Astrocyte (in vitro differentiated cells and primary cell): ENCODE results near the gene AGPAT3. TPM values are rescaled to one million over a fixed set of nuclear protein-coding genes. Genes with fewer than 3 reads are reported as not detected.

ENCODE experiments used
- DNase-seq: peaks from one replicate; pipeline ENCODE4 v3.0.0-alpha.2; 2010; ENCODE audit warnings: low read depth
- FAIRE-seq: peaks from 2 replicates; lab custom pipeline; 2011; peaks lifted over from hg19 to GRCh38; lab: Jason Lieb, UNC
- H2AFZ ChIP-seq: 2 replicates; pipeline ENCODE4 v1.6.0; 2012; ENCODE audit warnings: low read depth, low read length, inconsistent platforms
- H3K27ac ChIP-seq: 2 replicates; pipeline ENCODE4 v1.5.1; 2011; ENCODE audit warnings: low read depth, low read length, inconsistent platforms
- H3K27me3 ChIP-seq: 2 replicates; pipeline ENCODE4 v1.6.0; 2011; ENCODE audit warnings: low read length, inconsistent platforms; ENCODE audit not compliant: insufficient read depth
- H3K36me3 ChIP-seq: 2 replicates; pipeline ENCODE4 v1.5.1; 2011; ENCODE audit warnings: low read length, inconsistent platforms; ENCODE audit not compliant: insufficient read depth
- H3K4me1 ChIP-seq: 2 replicates; pipeline ENCODE4 v1.5.1; 2011; ENCODE audit warnings: low read length, inconsistent platforms; ENCODE audit not compliant: insufficient read depth
- H3K4me2 ChIP-seq: 2 replicates; pipeline ENCODE4 v1.6.0; 2012; ENCODE audit warnings: low read length, inconsistent platforms
- H3K4me3 ChIP-seq: 2 replicates; pipeline ENCODE4 v1.5.1; 2011; ENCODE audit warnings: low read depth, mild to moderate bottlenecking, low read length, inconsistent platforms; ENCODE audit not compliant: insufficient read depth
- H3K79me2 ChIP-seq: 2 replicates; pipeline ENCODE4 v1.6.0; 2012; ENCODE audit warnings: mild to moderate bottlenecking, low read length, inconsistent platforms; ENCODE audit not compliant: insufficient read depth
- H3K9ac ChIP-seq: 2 replicates; pipeline ENCODE4 v1.6.0; 2012; ENCODE audit warnings: mild to moderate bottlenecking, low read length, inconsistent platforms
- H3K9me3 ChIP-seq: 2 replicates; pipeline ENCODE4 v1.5.1; 2012; ENCODE audit warnings: low read depth, mild to moderate bottlenecking, low read length, inconsistent platforms; ENCODE audit not compliant: insufficient read depth
- H4K20me1 ChIP-seq: 2 replicates; pipeline ENCODE4 v1.6.0; 2012; ENCODE audit warnings: low read length, inconsistent platforms; ENCODE audit not compliant: insufficient read depth
- H3K27ac Mint-ChIP-seq: one replicate; pipeline ENCODE4 v1.8.0; 2021; ENCODE audit warnings: mild to moderate bottlenecking, mixed read lengths; ENCODE audit not compliant: unreplicated experiment
- H3K27me3 Mint-ChIP-seq: one replicate; pipeline ENCODE4 v1.8.0; 2021; ENCODE audit warnings: low read depth, mixed read lengths; ENCODE audit not compliant: unreplicated experiment
- H3K36me3 Mint-ChIP-seq: one replicate; pipeline ENCODE4 v1.8.0; 2021; ENCODE audit warnings: low read depth, mixed read lengths; ENCODE audit not compliant: unreplicated experiment
- H3K4me1 Mint-ChIP-seq: one replicate; pipeline ENCODE4 v1.8.0; 2021; ENCODE audit warnings: low read depth, mixed read lengths; ENCODE audit not compliant: unreplicated experiment
- H3K4me3 Mint-ChIP-seq: one replicate; pipeline ENCODE4 v1.8.0; 2021; ENCODE audit warnings: mild to moderate bottlenecking, moderate library complexity, mixed read lengths; ENCODE audit not compliant: unreplicated experiment
- H3K9me3 Mint-ChIP-seq: one replicate; pipeline ENCODE4 v1.8.0; 2021; ENCODE audit warnings: mild to moderate bottlenecking, mixed read lengths; ENCODE audit not compliant: unreplicated experiment
- CTCF ChIP-seq: IDR thresholded peaks from 2 replicates; pipeline ENCODE4 v1.5.1; 2011; ENCODE audit warnings: low read depth, mild to moderate bottlenecking, inconsistent platforms, low read length, moderate library complexity; ENCODE audit not compliant: insufficient read depth
- EZH2 ChIP-seq: IDR thresholded peaks from 2 replicates; pipeline ENCODE4 v1.6.1; 2012; ENCODE audit warnings: mild to moderate bottlenecking, low read length, inconsistent platforms; ENCODE audit not compliant: insufficient read depth
- total RNA-seq: library from RNA; stranded (reverse); gene quantifications from 2 replicates; pipeline ENCODE4 v1.2.1, GENCODE V29; 2021

The AGPAT3 gene
- total RNA-seq, 1 donor from 2014 or later, result 34.7 TPM

- no peak for TF ChIP-seq EZH2
- TF ChIP-seq CTCF, result no peak
- Histone ChIP-seq H3K36me3 (no peaks in the 10 kb centered on the region), H2AFZ (no peak overlapping the region), H3K79me2 (no peaks in the 10 kb centered on the region), H3K9ac (no peak overlapping the region), H4K20me1 (peaks cover 50% of the 10 kb centered on the region), H3K27ac (no peak overlapping the region), H3K4me1 (peaks cover 10% of the 10 kb centered on the region), H3K27me3 (no peaks in the 10 kb centered on the region), H3K4me3 (no peak overlapping the region), H3K9me3 (no peaks in the 10 kb centered on the region), H3K4me2 (no peak overlapping the region)
- FAIRE-seq, result no peak
- peaks cover 5% of the 10 kb centered on the region for H3K4me1 Mint-ChIP-seq
- peaks cover 3% of the 10 kb centered on the region for H3K27me3 Mint-ChIP-seq
- peaks cover 12% of the 10 kb centered on the region for H3K36me3 Mint-ChIP-seq
- H3K27ac Mint-ChIP-seq, result no peak overlapping the region
- peaks cover 1% of the 10 kb centered on the region for H3K9me3 Mint-ChIP-seq
- DNase-seq, result no peak
- no peak overlapping the region for H3K4me3 Mint-ChIP-seq
Observed at GRCh38 chr21:43958364-43959158, 93.5 kb downstream of the AGPAT3 start.

DNA sequence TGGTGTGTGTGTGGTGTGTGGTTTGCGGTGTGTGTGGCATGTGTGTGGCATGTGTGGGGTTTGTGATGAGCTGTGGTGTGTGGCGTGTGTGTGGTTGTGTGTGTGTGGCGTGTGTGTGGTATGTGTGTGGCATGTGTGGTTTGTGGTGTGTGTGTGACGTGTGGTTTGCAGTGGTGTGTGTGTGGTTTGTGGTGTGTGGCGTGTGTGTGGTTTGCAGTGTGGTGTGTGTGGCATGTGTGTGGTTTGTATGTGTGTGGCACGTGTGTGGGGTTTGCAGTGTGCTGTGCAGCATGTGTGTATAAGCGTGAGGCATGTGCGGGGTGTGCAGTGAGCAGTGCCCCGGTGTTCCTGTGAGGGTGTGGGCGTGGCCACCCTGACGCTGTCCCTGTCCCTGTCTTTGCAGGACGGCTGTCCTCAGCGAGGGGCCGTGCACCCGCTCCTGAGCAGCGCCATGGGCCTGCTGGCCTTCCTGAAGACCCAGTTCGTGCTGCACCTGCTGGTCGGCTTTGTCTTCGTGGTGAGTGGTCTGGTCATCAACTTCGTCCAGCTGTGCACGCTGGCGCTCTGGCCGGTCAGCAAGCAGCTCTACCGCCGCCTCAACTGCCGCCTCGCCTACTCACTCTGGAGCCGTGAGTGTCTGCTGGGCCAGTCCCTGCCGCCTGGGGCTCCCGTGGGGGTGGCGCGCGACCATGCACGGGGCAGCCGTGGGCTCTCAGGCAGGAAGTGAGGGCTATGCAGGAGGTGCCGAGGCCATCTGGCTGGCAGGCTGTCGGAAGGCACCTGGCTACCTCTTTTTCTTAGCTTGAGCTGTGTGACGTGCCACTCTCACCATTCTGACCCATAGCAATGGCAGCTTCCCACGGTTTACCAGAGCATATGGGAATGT, 94.5 kb downstream of the AGPAT3 start:
- peaks cover 12% of the 10 kb centered on the region for H3K36me3 Mint-ChIP-seq
- FAIRE-seq (no peak), DNase-seq (no peak)
- Histone ChIP-seq H3K27ac (no peak overlapping the region), H4K20me1 (peaks cover 44% of the 10 kb centered on the region), H3K79me2 (no peaks in the 10 kb centered on the region), H3K27me3 (no peaks in the 10 kb centered on the region), H3K4me1 (peaks cover 10% of the 10 kb centered on the region), H3K4me3 (no peak overlapping the region), H3K36me3 (no peaks in the 10 kb centered on the region), H3K4me2 (no peak overlapping the region), H2AFZ (no peak overlapping the region), H3K9me3 (no peaks in the 10 kb centered on the region), H3K9ac (no peak overlapping the region)
- no peak overlapping the region for H3K27ac Mint-ChIP-seq
- no peak overlapping the region for H3K4me3 Mint-ChIP-seq
- H3K9me3 Mint-ChIP-seq, result peaks cover 1% of the 10 kb centered on the region
- TF ChIP-seq EZH2, result no peak
- TF ChIP-seq CTCF, result no peak
- no peaks in the 10 kb centered on the region for H3K27me3 Mint-ChIP-seq
- peaks cover 5% of the 10 kb centered on the region for H3K4me1 Mint-ChIP-seq
